PC-3 (cell line): ENCODE results near the gene CACNA1H.

Experiments
- CTCF ChIP-seq: fragments of 300-600 bp; sonication (generic); conservative IDR thresholded peaks from 2 replicates; pipeline ENCODE4 v1.5.1; 2017; ENCODE audit warnings: antibody characterized with exemption, low read depth, mild to moderate bottlenecking, low read length
- EZH2 ChIP-seq: fragments of 300-600 bp; sonication (generic); IDR thresholded peaks from one replicate; pipeline ENCODE4 v1.6.1; 2017; ENCODE audit warnings: antibody characterized with exemption, mild to moderate bottlenecking, low read length; ENCODE audit not compliant: unreplicated experiment
- EZH2phosphoT487 ChIP-seq: fragments of 300-600 bp; sonication (generic); IDR thresholded peaks from 2 replicates; pipeline ENCODE4 v1.6.1; 2018; ENCODE audit warnings: mild to moderate bottlenecking, antibody characterized with exemption, low read length, borderline replicate concordance

DNA sequence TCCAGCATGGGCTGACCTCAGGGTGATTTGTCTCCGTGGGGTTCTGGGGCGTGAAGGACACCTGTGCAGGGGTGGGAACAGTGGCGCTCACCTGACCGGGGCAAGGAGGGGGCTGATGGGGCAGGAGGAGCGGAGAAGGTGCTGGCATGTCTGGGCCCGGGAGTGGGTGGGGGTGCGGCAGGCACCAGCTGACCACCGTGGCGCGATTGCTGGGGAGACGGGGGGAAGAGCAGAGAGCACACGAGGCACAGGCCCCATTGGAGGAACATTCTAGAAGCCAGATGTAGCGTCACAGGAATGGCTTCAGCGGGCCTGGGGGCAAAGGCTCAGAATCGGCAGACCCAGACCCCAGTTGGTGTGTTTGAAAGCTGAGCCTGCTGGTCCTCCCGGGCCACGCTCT is 12.1 kb downstream of the CACNA1H start:
- TF ChIP-seq CTCF, result no peak
- no peak for TF ChIP-seq EZH2
- TF ChIP-seq EZH2phosphoT487, result no peak
